Psoas muscle (tissue), 8 donors: ENCODE data around the gene IGSF21. TPM values are rescaled to one million over a fixed set of nuclear protein-coding genes. Genes with fewer than 3 reads are reported as not detected.

ENCODE experiments used
- ATAC-seq, 4 donors: fragments of 200-7000 bp; cut with Tn5 transposase; one replicate each; pipeline ENCODE4 v1.9.1; 2020; ENCODE audit warnings: moderate library complexity in 3 of 4, mild to moderate bottlenecking in 2 of 4
- DNase-seq, 2 donors: peaks; one replicate each; pipeline ENCODE4 v3.0.0-alpha.2; 2020
- H3K27ac ChIP-seq: fragments of 200-600 bp; one replicate; pipeline ENCODE4 v1.8.0; 2022
- H3K27me3 ChIP-seq, 3 donors: fragments of 200-600 bp in 1 of 3; one replicate each; pipeline versions ENCODE4 v1.6.1 to v1.8.0; 2013 to 2022; ENCODE audit warnings: low read length in 2 of 3, mild to moderate bottlenecking in 2 of 3, moderate library complexity in 1 of 3; ENCODE audit not compliant: insufficient read depth in 3 of 3
- H3K36me3 ChIP-seq, 2 donors: fragments of 200-600 bp in 1 of 2; one replicate each; pipeline versions ENCODE4 v1.6.1 to v1.8.0; 2013 to 2022; ENCODE audit warnings: low read depth in 1 of 2, mild to moderate bottlenecking in 1 of 2, moderate library complexity in 1 of 2; ENCODE audit not compliant: insufficient read depth in 1 of 2
- H3K4me1 ChIP-seq: fragments of 200-600 bp; one replicate; pipeline ENCODE4 v1.8.0; 2022
- H3K4me3 ChIP-seq: fragments of 200-600 bp; one replicate; pipeline ENCODE4 v1.8.0; 2022; ENCODE audit warnings: mild to moderate bottlenecking
- H3K9me3 ChIP-seq: fragments of 200-600 bp; one replicate; pipeline ENCODE4 v1.8.0; 2022
- CTCF ChIP-seq: fragments of 200-600 bp; IDR thresholded peaks from one replicate; pipeline ENCODE4 v1.8.0; 2022; ENCODE audit warnings: antibody characterized with exemption
- WGBS, 3 donors: extraction: QIAGEN DNeasy Blood & Tissue Kit; methylation state at CpG; one replicate each; pipeline versions ENCODE4 v1.1.6 to v1.1.7; 2013; 5-methylcytosine and 5-hydroxymethylcytosine counted together
- intact Hi-C, 2 donors: fragments of 100-400 bp; cut with DNase I; formaldehyde crosslinking; loops; one replicate each; pipeline versions ENCODE4 v1.11.0 to v1.14.2; 2022
- polyA plus RNA-seq, 3 donors: library from polyadenylated mRNA; stranded (reverse); fragments of 200-250 nt; gene quantifications; one replicate each; pipeline ENCODE4 v1.2.3, GENCODE V29; 2013
- total RNA-seq, 4 donors: library from RNA; stranded (reverse); fragmentation: NEBNext Ultra II Directional in 2 of 4; extraction: Animal tissue kit (Norgen Biotek cat#: 25700) in 2 of 4; gene quantifications; one replicate each; pipeline versions ENCODE4 v1.2.1 to v1.2.4, GENCODE V29; 2021 to 2023
- donor health status: healthy with polysubstance abuse.
- donor health status: DM: no; HTN: no; CAD: no; lungs with moderate emphysema.
- donor health status: Bipolar disorder and iron deficiency.
- donor health status: healthy.
- donor health status: DM: yes; HTN: yes; CAD: no.
- donor health status: DM: no; HTN: no; CAD: no.
- donor health status: DM: no; HTN: no; CAD: no.
- donor health status: DM: yes; HTN: yes; CAD: no.

Gene IGSF21
- total and polyA plus RNA-seq, 7 donors, result 0.10 to 0.88 (median 0.42) TPM

- Histone ChIP-seq H3K27ac (no peak overlapping the region), H3K27me3 (peaks cover 0 to 29% (median 2%) of the 10 kb centered on the region in 3 donors), H3K9me3 (no peaks in the 10 kb centered on the region), H3K4me1 (no peaks in the 10 kb centered on the region), H3K36me3 (no peaks in the 10 kb centered on the region), H3K4me3 (no peak overlapping the region)
- WGBS, 3 donors, result 79 to 87% (median 85%) methylated on average over 10 of the region's 10 CpGs
- TF ChIP-seq CTCF, result no peak
- intact Hi-C loops, result no loop called here
- DNase-seq (no peak), ATAC-seq (no peak)
These were observed 39.3 kb downstream of the IGSF21 start for GRCh38 chr1:18146886-18147285.

GRCh38 chr1:18147672-18148071, 40.1 kb downstream of the IGSF21 start:
- no peak for DNase-seq
- 79 to 87% (median 81%) methylated on average over 4 of the region's 4 CpGs for WGBS, 3 donors
- Histone ChIP-seq H3K27ac (no peak overlapping the region), H3K27me3 (peaks cover 0 to 34% (median 2%) of the 10 kb centered on the region in 3 donors), H3K4me3 (no peak overlapping the region), H3K36me3 (no peaks in the 10 kb centered on the region), H3K4me1 (no peaks in the 10 kb centered on the region), H3K9me3 (no peaks in the 10 kb centered on the region)
- TF ChIP-seq CTCF, result no peak
- intact Hi-C loops, result no loop called here
- no peak for ATAC-seq

GRCh38 chr1:18148461-18148860, 40.9 kb downstream of the IGSF21 start:
- WGBS, 3 donors, result 74 to 83% (median 79%) methylated on average over 5 of the region's 5 CpGs
- Histone ChIP-seq H3K4me3 (no peak overlapping the region), H3K27ac (no peak overlapping the region), H3K36me3 (no peaks in the 10 kb centered on the region), H3K4me1 (no peaks in the 10 kb centered on the region), H3K9me3 (no peaks in the 10 kb centered on the region), H3K27me3 (peaks cover 0 to 27% (median 2%) of the 10 kb centered on the region in 3 donors)
- DNase-seq, result no peak
- TF ChIP-seq CTCF, result no peak
- intact Hi-C loops, result no loop called here
- ATAC-seq, result no peak

- no peak for TF ChIP-seq CTCF
- Histone ChIP-seq H3K4me3 (no peak overlapping the region), H3K4me1 (no peaks in the 10 kb centered on the region), H3K9me3 (no peaks in the 10 kb centered on the region), H3K27ac (no peak overlapping the region), H3K27me3 (peaks cover 0 to 25% (median 2%) of the 10 kb centered on the region in 3 donors), H3K36me3 (no peaks in the 10 kb centered on the region)
- intact Hi-C loops, result no loop called here
- ATAC-seq (peak in 1 of 4 donors; percentile 21), DNase-seq (no peak)
- WGBS, 3 donors, result 36 to 40% (median 38%) methylated on average over 19 of the region's 19 CpGs
These were observed 41.5 kb downstream of the IGSF21 start for GRCh38 chr1:18149027-18149641.
